Subcutaneous adipose tissue (tissue), 4 donors: ENCODE data around the gene SERPINE2. TPM values are rescaled to one million over a fixed set of nuclear protein-coding genes. Genes with fewer than 3 reads are reported as not detected.

Source experiments
- total RNA-seq, 4 donors: library from RNA; depleted of rRNA; stranded (reverse); fragments of >200 nt; gene quantifications; one replicate each; pipeline ENCODE4 v1.1.0, GENCODE V29; 2016
- TF ChIP-seq, protein P1 (sequence below): fragments of 450-650 bp; IDR thresholded peaks from one replicate; pipeline ENCODE4 v1.5.1; 2016; ENCODE audit warnings: low read depth, mild to moderate bottlenecking, control low read depth, antibody characterized with exemption, moderate library complexity

SERPINE2 gene
- total RNA-seq, 4 donors from 2014 or later, result 3.3 to 8.3 (median 4.7) TPM

DNA sequence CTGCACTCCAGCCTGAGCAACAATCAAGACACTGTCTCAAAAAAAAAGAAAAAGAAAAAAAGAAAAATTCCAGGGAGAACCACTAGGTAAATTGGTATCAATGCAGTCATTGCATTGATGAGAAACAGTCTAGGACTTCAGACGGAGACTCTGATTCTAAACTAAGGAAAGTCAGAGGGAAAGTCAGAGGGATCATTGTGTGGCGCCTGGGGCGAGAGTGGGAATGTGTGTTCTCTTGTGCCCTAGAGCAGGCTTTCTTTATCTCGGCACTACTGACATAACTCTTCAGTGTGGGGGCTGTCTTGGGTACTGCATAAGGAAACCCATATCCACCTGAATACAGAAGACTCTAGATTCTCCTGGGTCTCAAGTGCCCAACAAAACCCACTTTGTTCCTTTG, 24.8 kb downstream of the SERPINE2 start:
- TF ChIP-seq, protein P1, sequence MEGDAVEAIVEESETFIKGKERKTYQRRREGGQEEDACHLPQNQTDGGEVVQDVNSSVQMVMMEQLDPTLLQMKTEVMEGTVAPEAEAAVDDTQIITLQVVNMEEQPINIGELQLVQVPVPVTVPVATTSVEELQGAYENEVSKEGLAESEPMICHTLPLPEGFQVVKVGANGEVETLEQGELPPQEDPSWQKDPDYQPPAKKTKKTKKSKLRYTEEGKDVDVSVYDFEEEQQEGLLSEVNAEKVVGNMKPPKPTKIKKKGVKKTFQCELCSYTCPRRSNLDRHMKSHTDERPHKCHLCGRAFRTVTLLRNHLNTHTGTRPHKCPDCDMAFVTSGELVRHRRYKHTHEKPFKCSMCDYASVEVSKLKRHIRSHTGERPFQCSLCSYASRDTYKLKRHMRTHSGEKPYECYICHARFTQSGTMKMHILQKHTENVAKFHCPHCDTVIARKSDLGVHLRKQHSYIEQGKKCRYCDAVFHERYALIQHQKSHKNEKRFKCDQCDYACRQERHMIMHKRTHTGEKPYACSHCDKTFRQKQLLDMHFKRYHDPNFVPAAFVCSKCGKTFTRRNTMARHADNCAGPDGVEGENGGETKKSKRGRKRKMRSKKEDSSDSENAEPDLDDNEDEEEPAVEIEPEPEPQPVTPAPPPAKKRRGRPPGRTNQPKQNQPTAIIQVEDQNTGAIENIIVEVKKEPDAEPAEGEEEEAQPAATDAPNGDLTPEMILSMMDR, result no peak

DNA sequence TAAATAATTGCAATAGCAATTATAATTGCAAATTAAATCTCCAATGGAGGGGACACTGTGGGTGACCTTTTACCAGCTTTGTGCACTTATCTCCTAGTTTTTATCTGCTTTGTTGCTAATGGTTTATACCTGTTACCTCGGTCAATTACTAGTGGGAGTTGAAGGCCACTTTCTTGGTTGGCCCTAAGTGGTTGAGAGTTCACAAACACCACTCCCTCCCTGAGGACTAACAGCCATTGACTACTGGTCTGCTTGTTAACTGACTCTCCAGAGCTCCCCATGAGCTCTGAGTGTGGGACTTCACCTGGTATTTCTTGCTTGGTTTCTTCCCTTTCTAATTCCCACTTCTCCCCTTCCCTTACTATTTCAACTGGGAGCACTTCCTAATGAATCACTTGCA, 27.2 kb downstream of the SERPINE2 start:
- TF ChIP-seq, protein P1, result no peak

DNA sequence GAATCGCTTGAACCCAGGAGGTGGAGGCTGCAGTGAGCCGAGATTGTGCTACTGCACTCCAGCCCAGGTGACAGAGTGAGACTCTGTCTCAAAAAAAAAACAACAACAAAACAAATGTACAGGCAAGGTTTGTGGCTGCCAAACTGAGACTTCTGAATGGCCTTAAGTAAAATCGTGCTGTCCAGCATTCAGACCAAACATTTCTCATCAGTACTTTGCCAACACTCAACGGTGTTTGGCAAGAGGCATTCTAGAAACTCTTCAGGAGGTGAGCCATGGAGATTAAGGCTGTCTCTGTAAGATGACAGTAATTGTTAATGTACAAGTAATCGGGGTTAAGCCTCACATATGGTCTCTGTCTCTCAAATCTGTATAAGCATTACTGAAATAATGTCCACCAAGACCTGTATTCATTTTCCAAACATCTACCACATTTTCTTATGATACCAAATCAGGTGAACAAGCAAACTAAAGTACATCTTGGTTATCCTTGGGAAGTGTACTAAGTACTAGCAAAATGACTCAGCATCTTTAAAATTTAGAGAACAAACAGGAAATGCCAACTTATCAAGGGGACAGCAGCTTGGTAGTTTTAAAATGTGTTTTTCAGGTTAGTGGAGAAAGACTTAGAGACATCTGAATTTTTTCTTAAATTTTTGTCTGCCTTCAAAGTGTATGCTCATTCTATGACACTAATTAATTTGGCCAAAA, 29.3 kb downstream of the SERPINE2 start:
- TF ChIP-seq, protein P1, result no peak

DNA sequence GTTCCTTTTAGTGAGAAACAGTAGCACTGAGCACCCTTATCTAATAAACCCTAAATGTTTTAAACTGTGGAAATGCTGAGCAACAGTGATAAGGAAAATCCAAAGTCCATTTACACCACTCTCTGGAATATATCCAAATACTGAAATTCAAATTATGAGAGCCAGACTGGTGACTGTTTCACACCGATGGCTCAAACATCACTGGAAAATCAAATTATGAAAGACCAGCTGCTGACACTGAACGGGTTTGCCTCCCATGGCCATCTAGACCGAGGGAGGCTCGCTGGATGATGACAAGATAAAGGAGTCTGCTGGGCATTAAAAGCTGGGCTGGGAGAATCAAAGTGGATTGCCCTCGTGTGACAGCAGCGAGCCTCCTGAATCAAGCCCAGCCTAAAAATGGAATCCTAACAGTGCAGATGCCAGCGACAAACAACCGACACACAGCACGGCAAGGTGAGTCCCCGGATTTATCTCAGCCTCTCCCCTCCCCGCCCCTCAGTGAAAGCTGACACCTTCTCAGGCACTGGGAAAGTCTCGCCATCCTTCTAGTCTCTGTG, 30.3 kb downstream of the SERPINE2 start:
- TF ChIP-seq, protein P1, result no peak

GRCh38 chr2:224004105-224004695, 34.9 kb downstream of the SERPINE2 start:
- TF ChIP-seq, protein P1, result no peak

GRCh38 chr2:223999862-224000261, 39.2 kb downstream of the SERPINE2 start:
- TF ChIP-seq, protein P1, result no peak

GRCh38 chr2:223998948-223999347, 40.1 kb downstream of the SERPINE2 start:
- TF ChIP-seq, protein P1, result no peak
